HTERT RPE-1 (cell line): ENCODE results near the gene SYNE2.

ENCODE experiments used
- in situ Hi-C: fragments of 300-500 bp; cut with MboI; formaldehyde crosslinking; loops from 4 replicates; pipeline ENCODE4 v1.14.3; 2020; ENCODE audit warnings: low sequenced_read_pairs

The SYNE2 gene

DNA sequence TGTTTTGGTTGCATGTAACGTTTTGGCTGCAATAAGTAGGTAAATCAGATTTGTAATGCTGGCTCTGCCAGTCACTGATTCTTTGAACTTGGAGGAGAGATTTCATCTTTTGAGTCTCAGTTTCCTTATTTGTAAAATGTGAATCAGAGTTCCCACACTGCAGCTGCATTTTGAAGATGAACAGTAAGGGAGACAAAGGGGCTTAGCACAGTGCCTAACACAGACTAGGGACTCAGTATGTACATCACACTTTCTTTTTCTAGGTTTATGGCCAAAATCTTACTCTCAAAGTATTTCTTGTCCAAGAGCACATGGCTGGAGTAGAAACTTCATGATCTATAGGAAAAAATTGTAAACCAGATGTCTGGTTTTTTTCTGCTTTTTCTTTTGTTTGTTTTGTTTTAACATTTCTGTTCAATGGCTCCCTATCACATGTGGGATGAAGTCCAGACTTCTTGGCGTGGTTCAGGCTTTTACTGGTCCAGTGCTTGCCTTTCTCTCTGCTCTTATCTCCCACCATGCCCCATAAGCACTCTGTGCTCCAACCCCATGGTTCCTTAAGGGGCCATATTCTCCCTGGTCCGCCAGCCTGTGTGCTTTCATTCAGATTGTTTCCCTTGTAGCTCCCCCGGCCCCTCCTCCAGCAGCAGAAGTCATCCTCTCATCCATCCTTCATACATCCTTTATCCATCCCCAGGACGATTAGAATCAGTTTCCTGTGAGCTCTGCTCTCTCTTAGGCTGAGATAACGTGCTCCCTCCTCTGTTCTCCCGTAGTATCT lies 58.0 kb downstream of the SYNE2 start:
- in situ Hi-C loops: no loop called here

DNA sequence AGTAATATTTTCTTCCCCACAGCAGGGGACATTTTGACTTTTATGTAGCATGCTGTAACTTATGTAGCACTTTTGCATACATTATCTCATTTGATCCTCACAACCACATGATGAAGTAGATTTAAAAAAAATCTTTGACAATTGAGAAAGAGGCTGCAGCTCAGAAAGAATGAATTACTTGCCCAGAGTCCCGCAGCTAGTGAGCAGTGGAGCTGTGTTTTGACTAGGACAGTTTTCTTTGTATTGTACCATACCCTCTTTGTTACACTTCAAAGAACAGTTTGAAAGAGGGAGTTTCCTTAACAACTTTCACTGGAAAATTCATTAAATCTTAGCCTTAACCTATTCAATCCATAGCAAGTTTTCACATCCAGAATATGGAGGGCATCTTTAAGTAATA lies 58.6 kb downstream of the SYNE2 start:
- in situ Hi-C loops: no loop called here

DNA sequence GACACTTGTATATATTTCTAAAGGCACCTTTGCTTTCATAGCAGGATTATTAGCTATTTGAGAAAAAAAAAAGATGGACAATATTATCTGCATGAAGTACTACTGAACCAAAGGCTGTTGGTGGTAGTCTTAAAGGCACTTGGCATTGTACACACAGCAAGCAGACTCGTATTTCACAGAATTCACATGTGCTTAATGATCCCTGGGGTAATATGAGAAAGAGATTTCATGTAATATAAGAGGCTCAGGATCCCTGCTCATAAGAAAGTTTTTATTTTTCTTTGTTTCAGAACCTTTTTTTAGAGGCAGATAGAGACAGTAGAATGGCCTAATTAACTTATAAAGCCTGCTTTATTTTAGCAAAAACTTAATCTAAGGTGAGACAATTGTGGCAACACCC lies 59.5 kb downstream of the SYNE2 start:
- in situ Hi-C loops: no loop called here

DNA sequence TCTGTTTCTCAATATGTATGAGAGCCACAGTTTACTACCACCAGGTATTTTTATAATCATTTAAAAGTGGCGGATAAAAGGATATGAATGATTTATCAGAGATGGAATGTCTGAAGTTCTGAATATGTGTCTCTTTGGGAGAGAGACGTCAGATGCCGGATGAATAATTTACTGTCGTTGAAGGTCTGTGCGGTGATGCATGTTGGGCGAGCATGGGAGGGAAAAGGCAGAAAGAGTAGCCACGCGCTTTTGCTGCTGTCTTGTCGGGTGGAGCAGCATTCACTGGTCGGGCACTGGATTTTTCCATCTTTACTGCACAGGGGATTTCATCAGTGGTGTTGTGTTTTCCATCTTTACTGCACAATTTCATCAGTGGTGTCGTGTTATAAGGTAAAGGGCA lies 65.6 kb downstream of the SYNE2 start:
- in situ Hi-C loops: no loop called here

DNA sequence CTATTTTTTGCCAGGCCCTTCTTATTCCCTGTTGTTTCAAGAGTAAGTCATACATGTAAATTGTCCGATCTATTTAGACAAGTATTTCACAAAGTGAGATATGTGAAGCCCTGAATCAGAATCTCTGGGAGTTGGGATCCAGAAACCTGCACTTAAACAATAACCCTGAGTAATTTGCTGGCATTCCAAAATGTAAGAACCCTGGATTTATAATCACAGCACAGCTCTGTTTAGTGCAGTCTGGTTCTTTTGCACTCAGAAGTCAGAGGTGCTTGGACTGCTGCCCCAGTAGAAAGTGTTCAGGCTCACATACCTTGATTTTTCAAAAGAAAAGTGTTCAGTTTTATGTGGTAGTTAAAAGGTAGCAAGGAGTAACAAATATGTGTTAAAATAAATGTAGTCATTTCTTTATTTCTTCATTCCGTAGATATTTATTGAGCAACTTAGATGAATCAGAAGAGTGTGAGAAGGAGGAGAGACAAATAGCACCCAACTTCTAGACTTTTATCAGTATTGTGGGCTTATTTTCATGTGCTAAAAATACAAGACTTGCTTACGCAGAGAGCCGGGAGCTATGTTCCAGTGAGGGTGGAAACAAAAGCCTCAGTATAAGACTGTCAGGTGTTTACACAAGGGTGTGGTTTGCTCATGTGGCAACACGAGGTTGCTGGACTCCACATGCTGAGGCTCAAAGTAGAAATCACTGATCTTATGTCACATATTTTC lies 70.1 kb downstream of the SYNE2 start:
- in situ Hi-C loops: no loop called here

DNA sequence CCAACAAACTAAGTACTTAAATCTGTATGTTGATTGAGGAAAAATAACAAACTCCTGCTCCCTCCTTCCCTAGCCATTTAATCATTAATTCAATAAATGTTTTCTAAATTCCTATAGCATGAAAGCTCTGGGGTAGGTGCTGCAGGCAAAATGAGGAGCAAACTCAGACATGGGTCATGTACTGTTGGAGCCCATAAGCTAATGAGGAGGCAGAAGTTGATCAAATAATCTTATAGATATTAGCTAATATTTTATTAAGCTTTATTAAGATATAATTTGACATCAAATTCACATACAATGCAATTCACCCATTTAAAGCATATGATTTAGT lies 70.6 kb downstream of the SYNE2 start:
- in situ Hi-C loops: no loop called here

DNA sequence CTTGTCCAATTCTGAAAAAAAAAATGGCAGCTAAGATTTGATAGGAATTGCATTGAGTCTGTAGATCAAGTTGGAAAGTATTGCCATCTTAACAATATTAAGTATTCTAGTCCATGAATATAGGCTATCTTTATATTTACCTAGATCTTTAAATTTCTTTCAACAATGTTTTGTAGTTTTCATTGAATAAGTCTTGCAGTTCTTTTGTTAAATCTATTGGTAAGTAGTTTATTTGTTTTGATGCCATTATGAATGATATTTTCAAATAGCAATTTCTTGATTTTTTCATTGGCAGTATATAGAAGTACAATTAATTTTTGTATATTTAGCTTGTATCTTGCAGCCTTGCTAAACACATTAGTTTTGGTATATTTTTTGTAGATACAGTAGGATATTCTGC lies 71.6 kb downstream of the SYNE2 start:
- in situ Hi-C loops: no loop called here

DNA sequence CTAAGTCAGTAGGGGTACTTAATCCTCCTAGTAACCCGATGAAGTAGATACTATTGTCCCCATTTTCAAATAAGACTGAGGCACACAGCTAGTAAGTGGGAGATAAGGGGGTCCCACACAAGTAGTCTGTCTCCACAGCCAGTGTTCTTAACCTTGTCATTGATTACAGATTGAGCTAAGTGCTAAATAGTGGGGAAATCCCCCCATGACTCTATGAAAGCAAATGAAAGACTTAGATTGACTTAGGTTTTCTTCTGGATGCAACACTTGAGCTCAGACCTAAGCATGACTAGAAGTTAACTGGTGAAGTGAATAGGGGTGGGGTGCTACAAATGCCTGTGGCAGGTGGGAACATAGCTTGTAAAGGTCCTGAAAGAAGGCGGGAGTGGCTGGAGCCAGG lies 73.8 kb downstream of the SYNE2 start:
- in situ Hi-C loops: no loop called here

DNA sequence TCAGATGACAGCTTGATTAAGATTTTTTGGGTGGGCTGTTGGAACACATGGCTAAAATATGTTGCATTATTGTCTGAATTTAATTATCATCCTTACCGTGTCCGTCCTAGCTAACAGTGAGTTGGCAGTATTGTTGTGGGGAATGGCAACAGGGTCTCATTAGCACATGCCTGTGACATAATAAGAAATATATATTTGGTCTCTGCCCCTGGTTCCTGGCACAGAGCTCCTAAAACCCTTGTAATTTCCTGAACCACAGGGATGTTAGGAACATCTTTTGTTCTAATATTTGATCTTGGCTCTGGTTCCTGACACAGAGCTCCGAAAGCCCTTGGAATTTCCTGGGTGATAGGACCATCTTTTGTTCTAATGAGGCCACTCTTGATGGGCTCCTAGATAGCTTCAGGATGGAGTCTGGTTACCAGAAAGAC lies 76.0 kb downstream of the SYNE2 start:
- in situ Hi-C loops: no loop called here

DNA sequence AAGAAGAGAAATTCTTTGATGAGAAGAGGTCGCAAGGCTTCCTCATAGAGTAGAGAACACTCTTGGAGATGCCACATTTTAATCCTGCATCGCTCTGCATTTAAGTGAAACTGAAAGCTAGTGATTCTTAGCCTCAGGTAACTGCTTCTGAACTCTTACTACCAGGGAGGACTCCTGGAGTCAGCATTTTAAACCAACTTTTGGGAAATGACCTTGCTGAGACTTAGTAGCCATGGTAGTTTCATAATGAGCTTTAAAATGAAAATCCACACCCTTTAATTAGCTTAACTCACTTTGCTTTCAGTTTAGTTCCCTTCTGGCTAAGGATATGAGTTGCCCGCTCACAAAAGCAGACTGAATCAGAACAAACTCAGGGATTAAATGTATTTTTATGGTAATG lies 80.3 kb downstream of the SYNE2 start:
- in situ Hi-C loops: no loop called here

DNA sequence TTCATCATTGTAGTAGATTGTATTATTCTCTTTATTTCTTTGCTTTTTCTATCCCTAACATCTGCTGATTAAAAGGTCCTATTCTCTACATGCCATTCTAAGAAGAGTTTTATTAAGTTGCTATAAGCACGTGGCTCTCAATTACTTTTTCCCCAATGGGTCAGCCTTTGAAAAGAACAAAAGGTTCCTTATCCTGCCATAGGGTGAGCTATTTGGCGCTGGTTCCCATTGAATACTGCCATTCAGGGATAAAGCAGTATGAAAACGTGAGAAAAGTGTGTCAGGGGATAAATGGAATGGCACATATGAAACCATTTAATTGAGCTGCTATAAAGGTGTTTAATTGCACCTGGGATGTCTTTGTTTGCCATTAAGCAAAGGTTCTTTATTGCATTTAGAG lies 80.9 kb downstream of the SYNE2 start:
- in situ Hi-C loops: no loop called here

DNA sequence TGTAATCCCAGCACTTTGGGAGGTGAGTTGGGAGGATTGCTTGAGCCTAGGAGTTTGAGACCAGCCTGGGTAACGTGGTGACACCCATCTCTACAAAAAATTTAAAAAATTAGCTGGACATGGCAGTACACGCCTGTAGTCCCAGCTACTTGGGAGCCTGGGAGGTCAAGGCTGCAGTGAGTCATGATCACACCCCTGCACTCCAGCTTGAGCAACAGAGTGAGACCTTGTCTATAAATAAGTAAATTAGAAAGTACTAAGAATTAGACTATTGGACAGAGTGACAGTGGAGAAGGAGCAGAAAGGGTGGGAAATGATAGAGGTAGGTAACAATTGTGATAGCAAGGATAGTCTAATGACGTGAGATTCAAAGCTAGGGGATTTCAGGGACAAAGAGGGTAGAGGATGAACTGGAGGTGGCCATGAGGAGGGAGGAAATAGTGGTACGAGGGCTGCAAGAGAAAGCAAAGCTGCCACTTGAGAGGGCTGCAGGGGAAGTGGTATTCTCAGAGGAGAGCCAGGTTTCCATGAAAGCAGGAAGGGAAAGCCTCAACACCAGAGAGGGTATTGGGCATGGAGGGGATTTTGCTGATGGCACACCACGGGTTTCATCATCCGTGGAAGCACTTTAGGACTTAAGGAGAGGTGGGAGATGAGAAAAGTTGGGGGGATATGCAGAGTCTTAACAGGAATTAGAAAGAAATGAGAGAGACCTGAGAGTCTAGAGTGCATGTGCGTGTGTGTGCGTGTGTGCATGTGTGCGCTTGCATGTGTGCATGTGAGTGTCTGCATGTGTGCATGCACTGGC lies 85.6 kb downstream of the SYNE2 start:
- in situ Hi-C loops: no loop called here

DNA sequence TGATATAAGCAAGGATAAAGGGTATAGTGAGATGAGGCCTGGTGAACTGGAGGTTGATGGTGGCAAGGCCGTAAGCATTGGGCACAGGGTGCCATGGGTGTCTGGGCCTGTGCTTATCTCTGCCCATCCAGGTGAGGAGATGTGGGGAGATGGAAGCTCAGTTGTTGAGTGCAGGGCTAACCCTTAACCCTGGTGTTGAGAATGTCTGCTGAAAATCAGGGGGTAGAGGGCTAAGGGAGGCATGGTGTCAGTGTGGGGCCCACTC lies 86.1 kb downstream of the SYNE2 start:
- in situ Hi-C loops: no loop called here

DNA sequence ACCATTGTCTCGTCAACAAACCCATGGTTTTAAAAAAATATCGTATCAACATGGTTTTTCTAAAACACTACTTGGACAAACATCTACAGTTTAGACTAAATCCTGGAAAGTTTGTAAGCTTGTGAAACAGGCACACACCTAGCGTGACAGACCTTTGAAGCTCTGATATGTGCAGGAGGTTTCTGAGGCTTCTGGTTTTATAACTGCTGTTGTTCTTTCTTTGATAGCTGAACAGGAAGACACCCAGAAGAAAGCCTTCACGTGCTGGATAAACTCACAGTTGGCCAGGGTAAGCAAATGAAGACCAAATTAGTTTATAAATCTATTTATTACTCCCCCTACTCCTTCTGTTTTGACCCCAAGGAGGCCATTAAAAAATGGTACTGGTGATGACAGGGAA lies 87.6 kb downstream of the SYNE2 start:
- in situ Hi-C loops: no loop called here

DNA sequence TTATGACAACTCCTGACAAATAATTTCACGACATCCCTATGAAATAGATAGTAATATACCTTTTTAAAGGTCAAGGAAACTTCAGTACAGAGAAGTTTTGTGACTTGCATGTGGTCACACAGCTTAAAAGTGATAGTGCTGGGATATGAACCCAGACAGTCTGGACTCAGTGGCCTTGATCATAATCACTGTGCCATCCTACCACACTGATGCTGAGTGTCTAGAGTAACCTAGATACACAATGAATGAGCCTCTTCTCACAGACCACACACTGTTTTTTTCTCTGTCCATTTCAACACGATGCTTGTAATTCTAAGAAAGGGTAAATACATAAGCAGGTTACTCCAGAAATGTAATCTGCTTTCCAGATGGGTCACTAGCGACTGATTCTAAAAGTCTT lies 88.2 kb downstream of the SYNE2 start:
- in situ Hi-C loops: no loop called here

DNA sequence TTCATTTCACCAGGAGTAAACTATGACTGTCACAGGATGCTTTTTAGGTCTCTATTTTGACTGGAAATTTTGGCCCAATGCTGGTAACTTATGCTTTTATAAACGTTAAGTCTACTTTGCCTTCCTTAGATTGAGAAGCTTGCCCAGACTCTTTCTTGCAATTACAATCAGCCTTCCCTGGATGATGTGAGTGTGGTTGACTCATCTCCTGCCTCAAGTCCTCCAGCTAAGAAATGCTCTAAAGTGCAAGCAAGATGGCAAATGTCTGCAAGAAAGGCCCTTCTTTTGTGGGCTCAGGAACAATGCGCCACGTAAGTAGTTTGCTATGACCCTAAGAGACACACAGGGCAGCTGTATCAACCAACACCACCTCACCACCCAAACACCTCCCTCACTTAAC lies 96.9 kb downstream of the SYNE2 start:
- in situ Hi-C loops: no loop called here

DNA sequence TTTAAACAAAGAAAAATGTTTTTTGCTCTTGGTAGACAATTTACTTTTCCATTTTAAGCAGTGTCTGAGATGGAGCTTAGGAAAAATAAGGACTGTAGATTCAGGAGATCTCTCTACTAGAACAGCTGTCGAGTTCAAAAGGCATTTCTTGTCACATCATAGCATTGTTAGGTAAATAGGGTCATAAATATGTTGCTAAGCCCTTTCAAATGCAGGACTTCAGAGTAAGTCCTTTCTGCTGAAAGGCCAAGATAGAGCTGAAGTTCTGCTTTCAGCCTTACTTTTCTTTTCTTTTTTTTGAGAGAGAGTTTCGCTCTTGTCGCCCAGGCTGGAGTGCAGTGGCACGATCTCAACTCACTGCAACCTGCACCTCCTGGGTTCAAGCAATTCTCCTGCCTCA lies 98.2 kb downstream of the SYNE2 start:
- in situ Hi-C loops: no loop called here

DNA sequence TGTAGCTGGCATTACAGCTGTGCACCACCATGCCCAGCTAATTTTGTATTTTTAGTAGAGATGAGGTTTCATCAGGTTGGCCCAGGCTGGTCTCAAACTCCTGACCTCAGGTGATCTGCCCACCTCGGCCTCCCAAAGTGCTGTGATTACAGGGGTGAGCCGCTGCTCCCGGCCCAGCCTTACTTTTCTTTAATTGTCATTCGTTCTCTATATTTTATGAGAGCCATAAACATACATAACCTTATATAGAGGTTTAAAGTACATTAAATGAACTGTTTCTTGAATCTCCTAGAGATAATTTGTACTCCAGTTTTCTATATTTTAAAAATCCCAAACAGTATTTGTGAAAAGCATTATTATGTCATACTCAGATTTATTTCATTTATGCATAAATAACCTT lies 98.6 kb downstream of the SYNE2 start:
- in situ Hi-C loops: no loop called here

DNA sequence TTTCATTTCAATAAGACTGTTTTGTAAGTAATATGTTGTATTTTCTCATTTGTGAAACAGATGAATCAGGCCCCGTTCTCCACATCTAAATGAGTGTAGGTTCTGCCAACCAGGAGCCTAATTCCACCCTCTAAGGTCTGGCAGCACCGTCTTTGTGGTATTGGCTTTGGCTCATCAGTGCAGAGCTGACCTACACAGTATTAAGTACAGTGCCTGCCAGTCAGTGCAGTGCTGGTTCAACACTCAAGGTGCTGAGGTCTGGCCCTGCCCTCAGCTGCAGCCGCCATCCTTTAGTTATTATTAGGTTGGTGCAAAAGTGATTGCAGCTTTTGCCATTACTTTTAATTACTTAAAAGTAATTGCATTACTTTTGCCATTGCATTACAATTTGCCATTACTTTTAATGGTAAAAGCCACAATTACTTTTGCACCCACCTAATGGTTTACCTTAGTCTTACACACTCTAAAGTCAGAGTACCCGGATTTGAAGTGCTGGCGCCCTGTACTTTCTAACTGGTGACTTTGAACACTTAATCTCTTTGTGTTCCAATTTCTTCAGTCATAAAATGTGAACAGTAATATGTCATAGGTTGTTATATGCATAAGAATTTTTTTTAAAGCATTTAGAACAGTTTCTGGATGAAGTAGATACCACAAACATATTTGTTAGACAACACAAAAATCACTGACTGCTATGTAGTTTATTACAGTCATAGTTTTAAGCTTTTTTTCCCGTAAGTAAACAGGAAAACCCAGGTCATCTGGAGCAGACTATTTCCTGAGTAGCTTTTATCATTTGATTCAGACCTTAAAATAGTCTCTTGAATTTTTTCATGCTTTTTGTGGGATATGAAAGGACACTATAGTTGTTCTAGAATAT lies 99.5 kb downstream of the SYNE2 start:
- in situ Hi-C loops: no loop called here

DNA sequence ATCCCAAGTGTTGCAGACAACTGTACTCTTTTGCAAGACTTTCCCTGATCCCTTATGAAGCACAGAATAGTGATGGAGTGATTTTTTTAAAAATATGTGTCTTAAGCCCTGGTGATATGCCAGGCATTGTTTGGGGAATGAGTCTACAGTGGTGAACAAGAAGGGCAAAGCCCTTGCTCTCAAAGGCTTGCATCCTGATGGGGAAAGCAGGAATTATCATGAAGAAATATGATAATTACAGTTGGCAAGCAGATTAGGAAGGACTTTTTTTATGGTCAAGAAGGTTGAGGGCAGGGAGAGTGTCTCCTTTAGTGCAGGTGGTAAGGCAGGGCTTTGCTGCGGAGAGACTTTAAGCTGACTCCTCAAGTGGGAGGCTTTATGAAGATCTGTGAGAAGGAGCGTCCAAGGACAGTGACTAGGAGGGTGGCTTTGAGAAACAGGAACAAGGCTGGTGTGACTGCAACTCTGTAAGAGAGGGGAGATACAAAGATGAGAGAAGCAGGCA lies 100.2 kb downstream of the SYNE2 start:
- in situ Hi-C loops: no loop called here

DNA sequence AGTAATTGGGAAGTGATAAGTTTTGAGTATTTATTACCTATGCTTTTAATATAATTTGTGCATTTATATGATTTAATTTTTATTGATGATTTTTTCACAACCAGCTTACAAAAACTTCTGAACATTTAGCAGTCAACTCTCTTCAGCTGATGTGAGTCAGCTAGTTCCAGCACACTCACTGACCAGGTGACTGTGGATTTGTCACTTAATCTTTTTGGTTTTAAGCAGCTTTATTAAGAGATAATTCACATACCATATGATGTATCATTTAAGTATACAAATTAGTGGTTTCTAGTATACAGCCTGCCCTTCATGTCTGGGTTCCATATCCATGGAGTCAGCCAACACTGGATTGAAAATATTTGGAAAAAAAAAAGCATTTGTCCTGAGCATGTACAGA lies 103.5 kb downstream of the SYNE2 start:
- in situ Hi-C loops: no loop called here
